Measurements from ENCODE around the gene TMEM191B. TPM values are rescaled to one million over a fixed set of nuclear protein-coding genes. Genes with fewer than 3 reads are reported as not detected.
A peak's percentile ranks its signal among the peaks of the same experiment; 100 is the strongest.
"Not testable (repeated sequence)": the region's sequence is repeated elsewhere in the genome, so short reads cannot be mapped to it uniquely, and the experiment has no call there.

The TMEM191B gene
- total RNA-seq, 1 donor from 2014 or later: 2.8 TPM

GRCh38 chr22:18573483-18574164 lies 46.0 kb downstream of the TMEM191B start:
- not testable (repeated sequence) for H3K9ac ChIP-seq (ENCODE audit: low read length); H3K27me3 ChIP-seq (ENCODE audit: insufficient read depth, low read length); H3K79me2 ChIP-seq (ENCODE audit: insufficient read depth, low read length); H4K20me1 ChIP-seq (ENCODE audit: insufficient read depth, low read length); H3K9me3 Mint-ChIP-seq (ENCODE audit: unreplicated experiment); H3K36me3 Mint-ChIP-seq (ENCODE audit: low read depth, unreplicated experiment); H3K27ac ChIP-seq (ENCODE audit: low read depth, low read length); DNase-seq (ENCODE audit: low read depth); FAIRE-seq; H2AFZ ChIP-seq (ENCODE audit: low read depth, low read length); H3K4me2 ChIP-seq (ENCODE audit: low read length); H3K4me1 ChIP-seq (ENCODE audit: insufficient read depth, low read length); H3K36me3 ChIP-seq (ENCODE audit: insufficient read depth, low read length); H3K4me1 Mint-ChIP-seq (ENCODE audit: low read depth, unreplicated experiment); H3K4me3 ChIP-seq (ENCODE audit: insufficient read depth, low read depth, low read length); H3K27me3 Mint-ChIP-seq (ENCODE audit: low read depth, unreplicated experiment); H3K9me3 ChIP-seq (ENCODE audit: insufficient read depth, low read depth, low read length)
- Mint-ChIP-seq H3K4me3 (ENCODE audit: unreplicated experiment) (peak overlapping the region; percentile 73), H3K27ac (ENCODE audit: unreplicated experiment) (peak overlapping the region; percentile 66)

- FAIRE-seq; H3K27ac Mint-ChIP-seq (ENCODE audit: unreplicated experiment); H3K9me3 ChIP-seq (ENCODE audit: insufficient read depth, low read depth, low read length); H3K9ac ChIP-seq (ENCODE audit: low read length); H3K36me3 ChIP-seq (ENCODE audit: insufficient read depth, low read length); H3K9me3 Mint-ChIP-seq (ENCODE audit: unreplicated experiment); DNase-seq (ENCODE audit: low read depth); H3K36me3 Mint-ChIP-seq (ENCODE audit: low read depth, unreplicated experiment); H3K27me3 Mint-ChIP-seq (ENCODE audit: low read depth, unreplicated experiment); H3K27ac ChIP-seq (ENCODE audit: low read depth, low read length); H3K4me1 ChIP-seq (ENCODE audit: insufficient read depth, low read length); H2AFZ ChIP-seq (ENCODE audit: low read depth, low read length); H3K4me3 ChIP-seq (ENCODE audit: insufficient read depth, low read depth, low read length); H3K79me2 ChIP-seq (ENCODE audit: insufficient read depth, low read length); H3K27me3 ChIP-seq (ENCODE audit: insufficient read depth, low read length); H3K4me2 ChIP-seq (ENCODE audit: low read length); H4K20me1 ChIP-seq (ENCODE audit: insufficient read depth, low read length); H3K4me3 Mint-ChIP-seq (ENCODE audit: unreplicated experiment); H3K4me1 Mint-ChIP-seq (ENCODE audit: low read depth, unreplicated experiment): not testable (repeated sequence)
Measured at GRCh38 chr22:18574555-18574954, 47.0 kb downstream of the TMEM191B start.

GRCh38 chr22:18575686-18576085 lies 48.1 kb downstream of the TMEM191B start:
- H4K20me1 ChIP-seq (ENCODE audit: insufficient read depth, low read length); H3K27me3 ChIP-seq (ENCODE audit: insufficient read depth, low read length); H2AFZ ChIP-seq (ENCODE audit: low read depth, low read length); H3K9me3 ChIP-seq (ENCODE audit: insufficient read depth, low read depth, low read length); H3K27ac Mint-ChIP-seq (ENCODE audit: unreplicated experiment); H3K9me3 Mint-ChIP-seq (ENCODE audit: unreplicated experiment); H3K4me1 ChIP-seq (ENCODE audit: insufficient read depth, low read length); H3K79me2 ChIP-seq (ENCODE audit: insufficient read depth, low read length); H3K27me3 Mint-ChIP-seq (ENCODE audit: low read depth, unreplicated experiment); DNase-seq (ENCODE audit: low read depth); H3K36me3 Mint-ChIP-seq (ENCODE audit: low read depth, unreplicated experiment); FAIRE-seq; H3K36me3 ChIP-seq (ENCODE audit: insufficient read depth, low read length); H3K4me3 Mint-ChIP-seq (ENCODE audit: unreplicated experiment); H3K4me2 ChIP-seq (ENCODE audit: low read length); H3K4me3 ChIP-seq (ENCODE audit: insufficient read depth, low read depth, low read length); H3K9ac ChIP-seq (ENCODE audit: low read length); H3K27ac ChIP-seq (ENCODE audit: low read depth, low read length); H3K4me1 Mint-ChIP-seq (ENCODE audit: low read depth, unreplicated experiment): not testable (repeated sequence)

- FAIRE-seq: not testable (repeated sequence)
Measured at GRCh38 chr22:18577090-18577818, 49.7 kb downstream of the TMEM191B start.

GRCh38 chr22:18577847-18578246 lies 50.2 kb downstream of the TMEM191B start:
- H3K9me3 Mint-ChIP-seq (ENCODE audit: unreplicated experiment); H3K4me2 ChIP-seq (ENCODE audit: low read length); H3K4me1 Mint-ChIP-seq (ENCODE audit: low read depth, unreplicated experiment); H3K27ac Mint-ChIP-seq (ENCODE audit: unreplicated experiment); H3K36me3 Mint-ChIP-seq (ENCODE audit: low read depth, unreplicated experiment); FAIRE-seq; H3K9me3 ChIP-seq (ENCODE audit: insufficient read depth, low read depth, low read length); H3K4me3 ChIP-seq (ENCODE audit: insufficient read depth, low read depth, low read length); H3K36me3 ChIP-seq (ENCODE audit: insufficient read depth, low read length); H3K4me3 Mint-ChIP-seq (ENCODE audit: unreplicated experiment); H3K79me2 ChIP-seq (ENCODE audit: insufficient read depth, low read length); H3K27me3 Mint-ChIP-seq (ENCODE audit: low read depth, unreplicated experiment); H4K20me1 ChIP-seq (ENCODE audit: insufficient read depth, low read length); H3K27me3 ChIP-seq (ENCODE audit: insufficient read depth, low read length); H3K4me1 ChIP-seq (ENCODE audit: insufficient read depth, low read length); H3K9ac ChIP-seq (ENCODE audit: low read length); H3K27ac ChIP-seq (ENCODE audit: low read depth, low read length); H2AFZ ChIP-seq (ENCODE audit: low read depth, low read length); DNase-seq (ENCODE audit: low read depth): not testable (repeated sequence)

More at GRCh38 chr22:18577090-18577818, 49.7 kb downstream of the TMEM191B start:
- not testable (repeated sequence) for H3K36me3 Mint-ChIP-seq (ENCODE audit: low read depth, unreplicated experiment); H3K4me1 ChIP-seq (ENCODE audit: insufficient read depth, low read length); H3K4me1 Mint-ChIP-seq (ENCODE audit: low read depth, unreplicated experiment); DNase-seq (ENCODE audit: low read depth); H4K20me1 ChIP-seq (ENCODE audit: insufficient read depth, low read length); H2AFZ ChIP-seq (ENCODE audit: low read depth, low read length); H3K9me3 Mint-ChIP-seq (ENCODE audit: unreplicated experiment); H3K79me2 ChIP-seq (ENCODE audit: insufficient read depth, low read length); H3K9ac ChIP-seq (ENCODE audit: low read length); H3K36me3 ChIP-seq (ENCODE audit: insufficient read depth, low read length); H3K27me3 Mint-ChIP-seq (ENCODE audit: low read depth, unreplicated experiment); H3K27ac Mint-ChIP-seq (ENCODE audit: unreplicated experiment); H3K4me3 ChIP-seq (ENCODE audit: insufficient read depth, low read depth, low read length); H3K9me3 ChIP-seq (ENCODE audit: insufficient read depth, low read depth, low read length); H3K27ac ChIP-seq (ENCODE audit: low read depth, low read length); H3K27me3 ChIP-seq (ENCODE audit: insufficient read depth, low read length); H3K4me3 Mint-ChIP-seq (ENCODE audit: unreplicated experiment); H3K4me2 ChIP-seq (ENCODE audit: low read length)
